Neutrophil (primary cell): ENCODE data around the gene CNTNAP4.

Source experiments
- H3K27ac ChIP-seq: fragments of 200-600 bp; sonication (generic); 2 replicates; pipeline ENCODE4 v1.5.1; 2016; ENCODE audit warnings: mild to moderate bottlenecking, moderate library complexity
- H3K27me3 ChIP-seq: fragments of 200-600 bp; sonication (generic); 2 replicates; pipeline ENCODE4 v1.6.0; 2016; ENCODE audit warnings: mild to moderate bottlenecking
- H3K36me3 ChIP-seq: fragments of 200-600 bp; sonication (generic); 2 replicates; pipeline ENCODE4 v1.5.1; 2017
- H3K4me1 ChIP-seq, 2 experiments: fragments of 200-600 bp in 1 of 2; sonication (generic) in 1 of 2; 1 replicate in 1 of 2; 2 replicates in 1 of 2; pipeline versions ENCODE4 v1.5.1 to v1.6.1; 2013 to 2016; ENCODE audit warnings: low read depth in 1 of 2, low read length in 1 of 2, mild to moderate bottlenecking in 1 of 2, moderate library complexity in 1 of 2; ENCODE audit not compliant: control insufficient read depth in 1 of 2, insufficient read depth in 1 of 2
- H3K4me3 ChIP-seq, 2 experiments: fragments of 200-600 bp in 1 of 2; sonication (generic) in 1 of 2; 1 replicate in 1 of 2; 2 replicates in 1 of 2; pipeline ENCODE4 v1.5.1; 2013 to 2016; ENCODE audit warnings: low read depth in 1 of 2, low read length in 1 of 2, mild to moderate bottlenecking in 1 of 2, moderate library complexity in 1 of 2
- H3K9me3 ChIP-seq: fragments of 200-600 bp; sonication (generic); 2 replicates; pipeline ENCODE4 v1.5.1; 2016
- CTCF ChIP-seq: fragments of 200-600 bp; sonication (generic); IDR thresholded peaks from 2 replicates; pipeline ENCODE4 v1.5.1; 2016; ENCODE audit warnings: antibody characterized with exemption

Gene CNTNAP4

GRCh38 chr16:76524356-76524755, 247.2 kb downstream of the CNTNAP4 start:
- TF ChIP-seq CTCF = no peak
- no peak overlapping the region for H3K4me3 ChIP-seq
- no peaks in the 10 kb centered on the region for H3K9me3 ChIP-seq
- no peaks in the 10 kb centered on the region for H3K36me3 ChIP-seq
- H3K27ac ChIP-seq = no peak overlapping the region
- no peaks in the 10 kb centered on the region for H3K4me1 ChIP-seq
- H3K27me3 ChIP-seq = no peaks in the 10 kb centered on the region

- no peaks in the 10 kb centered on the region for H3K27me3 ChIP-seq
- H3K4me3 ChIP-seq = no peak overlapping the region
- no peaks in the 10 kb centered on the region for H3K36me3 ChIP-seq
- H3K9me3 ChIP-seq = no peaks in the 10 kb centered on the region
- no peak overlapping the region for H3K27ac ChIP-seq
- no peak for TF ChIP-seq CTCF
- no peaks in the 10 kb centered on the region for H3K4me1 ChIP-seq
Observed at GRCh38 chr16:76524769-76525168, 247.6 kb downstream of the CNTNAP4 start.

GRCh38 chr16:76527244-76527643, 250.0 kb downstream of the CNTNAP4 start:
- Histone ChIP-seq H3K36me3 (no peaks in the 10 kb centered on the region), H3K9me3 (no peaks in the 10 kb centered on the region), H3K27ac (no peak overlapping the region), H3K27me3 (no peaks in the 10 kb centered on the region), H3K4me1 (no peaks in the 10 kb centered on the region), H3K4me3 (no peak overlapping the region)
- no peak for TF ChIP-seq CTCF

- TF ChIP-seq CTCF = no peak
- Histone ChIP-seq H3K27ac (no peak overlapping the region), H3K9me3 (no peaks in the 10 kb centered on the region), H3K4me1 (no peaks in the 10 kb centered on the region), H3K4me3 (no peak overlapping the region), H3K27me3 (no peaks in the 10 kb centered on the region), H3K36me3 (no peaks in the 10 kb centered on the region)
Observed at GRCh38 chr16:76529120-76529519, 251.9 kb downstream of the CNTNAP4 start.

GRCh38 chr16:76531236-76531635, 254.0 kb downstream of the CNTNAP4 start:
- Histone ChIP-seq H3K36me3 (no peaks in the 10 kb centered on the region), H3K27ac (no peak overlapping the region), H3K4me3 (no peak overlapping the region), H3K9me3 (no peaks in the 10 kb centered on the region), H3K4me1 (no peaks in the 10 kb centered on the region), H3K27me3 (no peaks in the 10 kb centered on the region)
- TF ChIP-seq CTCF = no peak
